ENCODE results near the gene STRBP. TPM values are rescaled to one million over a fixed set of nuclear protein-coding genes. Genes with fewer than 3 reads are reported as not detected.

The STRBP gene
- total RNA-seq, 1 donor from 2014 or later: 87.3 TPM

DNA sequence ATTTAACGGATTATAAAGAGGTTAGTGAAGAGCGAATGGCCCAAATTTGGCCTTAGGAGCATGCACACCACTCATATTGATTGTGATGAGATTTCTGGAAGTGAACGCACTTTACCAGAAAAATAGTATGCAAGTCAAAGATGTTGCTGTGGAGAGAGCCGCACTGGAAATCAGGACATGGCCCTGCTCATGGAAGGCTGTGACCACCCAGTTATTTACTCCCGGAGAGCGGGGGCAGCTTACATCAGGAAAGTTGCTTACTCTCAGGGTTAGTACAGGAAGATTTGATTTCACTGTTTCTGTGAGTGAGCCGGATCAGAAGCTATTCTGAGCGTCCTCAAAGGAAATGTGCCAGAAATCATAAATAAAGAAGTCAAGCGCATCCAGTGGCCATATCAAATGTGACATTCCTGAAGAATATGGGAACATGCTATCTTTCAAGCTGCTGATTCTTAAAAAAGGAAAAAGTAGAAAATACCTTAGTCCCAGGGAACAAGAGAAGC, 42.9 kb upstream of the STRBP start:
- DNase-seq (ENCODE audit: low spot score, unreplicated experiment): no peak
- TF ChIP-seq, protein P1, sequence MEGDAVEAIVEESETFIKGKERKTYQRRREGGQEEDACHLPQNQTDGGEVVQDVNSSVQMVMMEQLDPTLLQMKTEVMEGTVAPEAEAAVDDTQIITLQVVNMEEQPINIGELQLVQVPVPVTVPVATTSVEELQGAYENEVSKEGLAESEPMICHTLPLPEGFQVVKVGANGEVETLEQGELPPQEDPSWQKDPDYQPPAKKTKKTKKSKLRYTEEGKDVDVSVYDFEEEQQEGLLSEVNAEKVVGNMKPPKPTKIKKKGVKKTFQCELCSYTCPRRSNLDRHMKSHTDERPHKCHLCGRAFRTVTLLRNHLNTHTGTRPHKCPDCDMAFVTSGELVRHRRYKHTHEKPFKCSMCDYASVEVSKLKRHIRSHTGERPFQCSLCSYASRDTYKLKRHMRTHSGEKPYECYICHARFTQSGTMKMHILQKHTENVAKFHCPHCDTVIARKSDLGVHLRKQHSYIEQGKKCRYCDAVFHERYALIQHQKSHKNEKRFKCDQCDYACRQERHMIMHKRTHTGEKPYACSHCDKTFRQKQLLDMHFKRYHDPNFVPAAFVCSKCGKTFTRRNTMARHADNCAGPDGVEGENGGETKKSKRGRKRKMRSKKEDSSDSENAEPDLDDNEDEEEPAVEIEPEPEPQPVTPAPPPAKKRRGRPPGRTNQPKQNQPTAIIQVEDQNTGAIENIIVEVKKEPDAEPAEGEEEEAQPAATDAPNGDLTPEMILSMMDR (IDR thresholded peaks at IDR 0.05; ENCODE audit: unreplicated experiment): no peak
- peak overlapping the region; percentile 84 for H3K27ac Mint-ChIP-seq
- no peaks in the 10 kb centered on the region for H3K36me3 Mint-ChIP-seq (ENCODE audit: insufficient read depth)
- H3K4me3 Mint-ChIP-seq (ENCODE audit: low read depth): no peak overlapping the region
- no peaks in the 10 kb centered on the region for H3K9me3 Mint-ChIP-seq (ENCODE audit: low read depth)
- H3K4me1 Mint-ChIP-seq (ENCODE audit: low read depth): peaks cover 21% of the 10 kb centered on the region
- H3K27me3 Mint-ChIP-seq: peaks cover 4% of the 10 kb centered on the region

- H3K27ac Mint-ChIP-seq: peak overlapping the region; percentile 84
- TF ChIP-seq, protein P1 (IDR thresholded peaks at IDR 0.05; ENCODE audit: unreplicated experiment): no peak
Observed at GRCh38 chr9:123310551-123311249, 42.3 kb upstream of the STRBP start.

GRCh38 chr9:123309611-123310010, 41.2 kb upstream of the STRBP start:
- H3K36me3 Mint-ChIP-seq (ENCODE audit: insufficient read depth): no peaks in the 10 kb centered on the region
- H3K4me3 Mint-ChIP-seq (ENCODE audit: low read depth): no peak overlapping the region
- H3K27me3 Mint-ChIP-seq: peaks cover 9% of the 10 kb centered on the region
- H3K27ac Mint-ChIP-seq: no peak overlapping the region
- peaks cover 25% of the 10 kb centered on the region for H3K4me1 Mint-ChIP-seq (ENCODE audit: low read depth)
- no peaks in the 10 kb centered on the region for H3K9me3 Mint-ChIP-seq (ENCODE audit: low read depth)
- TF ChIP-seq, protein P1 (IDR thresholded peaks at IDR 0.05; ENCODE audit: unreplicated experiment): no peak
- no peak for DNase-seq (ENCODE audit: low spot score, unreplicated experiment)

More at GRCh38 chr9:123310551-123311249, 42.3 kb upstream of the STRBP start:
- Mint-ChIP-seq H3K4me3 (ENCODE audit: low read depth) (no peak overlapping the region), H3K4me1 (ENCODE audit: low read depth) (peaks cover 21% of the 10 kb centered on the region), H3K36me3 (ENCODE audit: insufficient read depth) (no peaks in the 10 kb centered on the region), H3K27me3 (peaks cover 4% of the 10 kb centered on the region), H3K9me3 (ENCODE audit: low read depth) (no peaks in the 10 kb centered on the region)
- DNase-seq (ENCODE audit: low spot score, unreplicated experiment): no peak

DNA sequence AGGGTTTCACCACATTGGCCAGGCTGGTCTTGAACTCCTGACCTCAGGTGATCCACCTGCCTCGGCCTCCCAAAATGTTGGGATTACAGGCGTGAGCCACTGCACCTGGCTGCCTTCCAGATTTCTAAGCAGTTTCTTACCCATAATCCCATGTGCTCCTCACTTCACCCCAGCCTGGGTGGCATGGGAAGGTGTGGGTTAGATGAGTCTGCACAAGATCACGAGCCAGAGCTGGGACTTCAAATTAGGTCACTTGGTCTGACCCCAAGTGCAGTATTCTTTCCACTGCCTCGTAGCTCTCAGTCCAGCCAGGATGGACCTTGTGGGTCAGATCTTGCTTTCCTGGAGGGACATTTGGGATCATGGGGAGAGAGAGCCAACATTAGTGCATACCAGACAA, 37.5 kb upstream of the STRBP start:
- Mint-ChIP-seq H3K4me3 (ENCODE audit: low read depth) (no peak overlapping the region), H3K36me3 (ENCODE audit: insufficient read depth) (no peaks in the 10 kb centered on the region), H3K27me3 (peaks cover 22% of the 10 kb centered on the region), H3K9me3 (ENCODE audit: low read depth) (no peaks in the 10 kb centered on the region), H3K27ac (no peak overlapping the region), H3K4me1 (ENCODE audit: low read depth) (peaks cover 17% of the 10 kb centered on the region)
- no peak for DNase-seq (ENCODE audit: low spot score, unreplicated experiment)
- TF ChIP-seq, protein P1 (IDR thresholded peaks at IDR 0.05; ENCODE audit: unreplicated experiment): no peak

GRCh38 chr9:123304340-123304691, 35.9 kb upstream of the STRBP start:
- peaks cover 22% of the 10 kb centered on the region for H3K27me3 Mint-ChIP-seq
- peaks cover 13% of the 10 kb centered on the region for H3K4me1 Mint-ChIP-seq (ENCODE audit: low read depth)
- TF ChIP-seq, protein P1 (IDR thresholded peaks at IDR 0.05; ENCODE audit: unreplicated experiment): no peak
- no peak overlapping the region for H3K4me3 Mint-ChIP-seq (ENCODE audit: low read depth)
- no peaks in the 10 kb centered on the region for H3K9me3 Mint-ChIP-seq (ENCODE audit: low read depth)
- no peaks in the 10 kb centered on the region for H3K36me3 Mint-ChIP-seq (ENCODE audit: insufficient read depth)
- no peak for DNase-seq (ENCODE audit: low spot score, unreplicated experiment)
- H3K27ac Mint-ChIP-seq: no peak overlapping the region
